B cell (primary cell): Measurements from ENCODE around the gene SMAP1. TPM values are rescaled to one million over a fixed set of nuclear protein-coding genes. Genes with fewer than 3 reads are reported as not detected.

ENCODE experiments used
- ATAC-seq: fragments of 200-7000 bp; cut with Tn5 transposase; one replicate; pipeline ENCODE4 v1.10.0; 2021; ENCODE audit warnings: low read depth, mild to moderate bottlenecking, moderate number of reproducible peaks, moderate library complexity
- CTCF ChIA-PET: fragments of 350-600 bp; sonication (Branson Sonifier 250); formaldehyde crosslinking; loops from one replicate; lab custom pipeline; 2021; ENCODE audit warnings: antibody characterized with exemption, inconsistent platforms; lab: Charles Lee
- POLR2A ChIA-PET: fragments of 350-600 bp; sonication (Branson Sonifier 250); formaldehyde crosslinking; loops from one replicate; lab custom pipeline; 2021; ENCODE audit warnings: antibody characterized with exemption; lab: Charles Lee
- DNase-seq: peaks from one replicate; pipeline ENCODE4 v3.0.0; 2013
- H2AFZ ChIP-seq: 2 replicates; pipeline ENCODE4 v1.6.1; 2012; ENCODE audit warnings: mild to moderate bottlenecking, low read depth, low read length; ENCODE audit not compliant: insufficient read depth, poor library complexity, severe bottlenecking
- H3K27ac ChIP-seq, 2 donors: 1 replicate in 1 of 2; 2 replicates in 1 of 2; pipeline ENCODE4 v1.5.1; 2012 to 2013; ENCODE audit warnings: low read length in 2 of 2, mild to moderate bottlenecking in 2 of 2, moderate library complexity in 1 of 2
- H3K27me3 ChIP-seq, 4 experiments: fragments of 200-600 bp in 1 of 4; sonication (generic) in 1 of 4; replicated peaks in 1 of 4; 1 replicate in 2 of 4; 2 replicates in 2 of 4; pipeline versions ENCODE4 v1.6.1 to v1.7.0; 2013 to 2016; ENCODE audit warnings: low read length in 3 of 4, mild to moderate bottlenecking in 2 of 4, mixed read lengths in 1 of 4, moderate library complexity in 1 of 4; ENCODE audit not compliant: insufficient read depth in 4 of 4, control insufficient read depth in 3 of 4; ENCODE audit errors: control extremely low read depth in 1 of 4
- H3K36me3 ChIP-seq, 2 experiments: replicated peaks in 1 of 2; 1 replicate in 1 of 2; 2 replicates in 1 of 2; pipeline versions ENCODE4 v1.6.1 to v1.7.1; 2013; ENCODE audit warnings: low read length in 1 of 2; ENCODE audit not compliant: insufficient read depth in 2 of 2, control insufficient read depth in 1 of 2; ENCODE audit errors: control extremely low read depth in 1 of 2, extremely low read depth in 1 of 2
- H3K4me1 ChIP-seq, 2 donors: fragments of 200-600 bp in 1 of 2; sonication (generic) in 1 of 2; 1 replicate in 1 of 2; 2 replicates in 1 of 2; pipeline versions ENCODE4 v1.5.1 to v1.6.1; 2013 to 2017; ENCODE audit warnings: low read length in 2 of 2; ENCODE audit not compliant: control insufficient read depth in 2 of 2, insufficient read depth in 2 of 2
- H3K4me2 ChIP-seq: replicated peaks from 2 replicates; pipeline ENCODE3; 2012; ENCODE audit warnings: mild to moderate bottlenecking, low read depth, low read length; ENCODE audit not compliant: poor library complexity, severe bottlenecking
- H3K4me3 ChIP-seq, 5 experiments: fragments of 200-600 bp in 1 of 5; sonication (generic) in 1 of 5; 1 replicate in 3 of 5; 2 replicates in 2 of 5; pipeline versions ENCODE4 v1.5.1 to v1.7.0; 2011 to 2016; ENCODE audit warnings: low read length in 4 of 5, mild to moderate bottlenecking in 4 of 5, low read depth in 2 of 5, control low read depth in 1 of 5, moderate library complexity in 1 of 5; ENCODE audit not compliant: insufficient read depth in 1 of 5; ENCODE audit errors: control extremely low read depth in 1 of 5, extremely low read depth in 1 of 5
- H3K79me2 ChIP-seq: fragments of 200-600 bp; sonication (generic); one replicate; pipeline ENCODE4 v1.6.0; 2016; ENCODE audit warnings: low read length; ENCODE audit not compliant: control insufficient read depth, insufficient read depth
- H3K9ac ChIP-seq: fragments of 200-600 bp; sonication (generic); 2 replicates; pipeline ENCODE4 v1.6.1; 2017; ENCODE audit warnings: mild to moderate bottlenecking, low read length, moderate library complexity
- H3K9me3 ChIP-seq, 3 donors: one replicate each; pipeline versions ENCODE4 v1.6.1 to v1.7.1; 2013; ENCODE audit warnings: low read length in 2 of 3; ENCODE audit not compliant: control insufficient read depth in 2 of 3, insufficient read depth in 1 of 3; ENCODE audit errors: control extremely low read depth in 1 of 3
- H4K20me1 ChIP-seq: 2 replicates; pipeline ENCODE4 v1.6.0; 2012; ENCODE audit warnings: mild to moderate bottlenecking, low read length; ENCODE audit not compliant: insufficient read depth, control insufficient read depth, poor library complexity, severe bottlenecking
- H3K27ac Mint-ChIP-seq: one replicate; pipeline ENCODE4 v1.8.0; 2021; ENCODE audit warnings: mixed read lengths
- H3K27me3 Mint-ChIP-seq: one replicate; pipeline ENCODE4 v1.8.0; 2021; ENCODE audit warnings: mixed read lengths
- H3K4me1 Mint-ChIP-seq: one replicate; pipeline ENCODE4 v1.8.0; 2021; ENCODE audit warnings: mixed read lengths
- H3K4me3 Mint-ChIP-seq: one replicate; pipeline ENCODE4 v1.8.0; 2021; ENCODE audit warnings: mixed read lengths
- H3K9me3 Mint-ChIP-seq: one replicate; pipeline ENCODE4 v1.8.0; 2022; ENCODE audit warnings: mixed read lengths; ENCODE audit not compliant: insufficient read depth
- EZH2 ChIP-seq: IDR thresholded peaks from 2 replicates; pipeline ENCODE4 v1.6.1; 2012; ENCODE audit warnings: borderline replicate concordance, low read depth, mild to moderate bottlenecking, moderate library complexity, low read length; ENCODE audit not compliant: insufficient read depth, poor library complexity, severe bottlenecking
- WGBS: methylation state at CpG from one replicate; pipeline ENCODE4 v1.1.5; 2013; ENCODE audit warnings: missing lambda C conversion rate; ENCODE audit not compliant: insufficient coverage; 5-methylcytosine and 5-hydroxymethylcytosine counted together
- intact Hi-C: fragments of 100-400 bp; cut with micrococcal nuclease; formaldehyde crosslinking; loops from one replicate; pipeline ENCODE4 v1.10.0; 2022
- polyA plus RNA-seq: library from polyadenylated mRNA; depleted of rRNA; stranded (reverse); fragments of >200 nt; gene quantifications from 2 replicates; pipeline ENCODE4 v1.2.3, GENCODE V29; 2012
- total RNA-seq, 2 donors: library from RNA; stranded (reverse); fragments of 120-200 nt in 1 of 2; gene quantifications; 1 replicate in 1 of 2; 2 replicates in 1 of 2; pipeline versions ENCODE4 v1.2.3 to v1.2.4, GENCODE V29; 2013 to 2022
- TF ChIP-seq, protein P1 (sequence below): fragments of 200-600 bp; IDR thresholded peaks from one replicate; pipeline ENCODE4 v1.8.0; 2022; ENCODE audit warnings: antibody characterized with exemption, mild to moderate bottlenecking

The SMAP1 gene
- total and polyA plus RNA-seq, 2 donors (not counting 1 experiment from before 2014, with no cell fraction given) = 11.0 to 21.7 TPM

DNA sequence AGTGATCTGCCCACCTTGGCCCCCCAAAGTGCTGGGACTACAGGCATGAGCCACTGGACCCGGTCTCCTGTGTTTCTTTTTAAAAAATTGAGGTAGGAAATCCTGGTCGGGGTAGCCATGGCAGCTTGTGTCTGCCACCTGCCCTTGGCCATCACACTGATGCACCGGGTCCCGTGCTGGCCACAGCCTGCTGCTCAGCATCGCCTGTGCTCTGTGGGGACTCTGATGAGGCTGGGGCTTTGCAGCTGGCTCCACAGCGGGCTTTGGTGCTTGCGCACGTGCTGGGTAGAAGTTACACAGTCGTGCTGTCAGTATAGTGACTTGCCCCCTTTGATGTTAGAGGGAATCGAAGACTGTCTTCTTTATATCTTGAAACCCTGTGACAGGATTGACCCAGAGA is 66.7 kb downstream of the SMAP1 start:
- Mint-ChIP-seq H3K9me3 (no peaks in the 10 kb centered on the region), H3K27ac (no peak overlapping the region), H3K4me1 (peaks cover 9% of the 10 kb centered on the region), H3K4me3 (no peak overlapping the region), H3K27me3 (no peaks in the 10 kb centered on the region)
- H3K27ac ChIP-seq = no peak overlapping the region
- no peaks in the 10 kb centered on the region for H4K20me1 ChIP-seq
- H3K27me3 ChIP-seq = no peaks in the 10 kb centered on the region
- no peak overlapping the region for H3K4me2 ChIP-seq
- peaks cover 9 to 10% of the 10 kb centered on the region in 2 experiments for H3K36me3 ChIP-seq
- POLR2A ChIA-PET = no interaction called here
- 98% methylated on average over 10 of the region's 10 CpGs for WGBS
- no peak for DNase-seq
- no peak overlapping the region for H3K4me3 ChIP-seq
- no peaks in the 10 kb centered on the region for H3K9me3 ChIP-seq
- no peaks in the 10 kb centered on the region for H3K79me2 ChIP-seq
- no peaks in the 10 kb centered on the region for H3K4me1 ChIP-seq
- intact Hi-C loops = no loop called here
- CTCF ChIA-PET = no interaction called here
- no peak overlapping the region for H2AFZ ChIP-seq
- TF ChIP-seq, protein P1, sequence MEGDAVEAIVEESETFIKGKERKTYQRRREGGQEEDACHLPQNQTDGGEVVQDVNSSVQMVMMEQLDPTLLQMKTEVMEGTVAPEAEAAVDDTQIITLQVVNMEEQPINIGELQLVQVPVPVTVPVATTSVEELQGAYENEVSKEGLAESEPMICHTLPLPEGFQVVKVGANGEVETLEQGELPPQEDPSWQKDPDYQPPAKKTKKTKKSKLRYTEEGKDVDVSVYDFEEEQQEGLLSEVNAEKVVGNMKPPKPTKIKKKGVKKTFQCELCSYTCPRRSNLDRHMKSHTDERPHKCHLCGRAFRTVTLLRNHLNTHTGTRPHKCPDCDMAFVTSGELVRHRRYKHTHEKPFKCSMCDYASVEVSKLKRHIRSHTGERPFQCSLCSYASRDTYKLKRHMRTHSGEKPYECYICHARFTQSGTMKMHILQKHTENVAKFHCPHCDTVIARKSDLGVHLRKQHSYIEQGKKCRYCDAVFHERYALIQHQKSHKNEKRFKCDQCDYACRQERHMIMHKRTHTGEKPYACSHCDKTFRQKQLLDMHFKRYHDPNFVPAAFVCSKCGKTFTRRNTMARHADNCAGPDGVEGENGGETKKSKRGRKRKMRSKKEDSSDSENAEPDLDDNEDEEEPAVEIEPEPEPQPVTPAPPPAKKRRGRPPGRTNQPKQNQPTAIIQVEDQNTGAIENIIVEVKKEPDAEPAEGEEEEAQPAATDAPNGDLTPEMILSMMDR = no peak
- TF ChIP-seq EZH2 = no peak
- no peak overlapping the region for H3K9ac ChIP-seq
- ATAC-seq = no peak

DNA sequence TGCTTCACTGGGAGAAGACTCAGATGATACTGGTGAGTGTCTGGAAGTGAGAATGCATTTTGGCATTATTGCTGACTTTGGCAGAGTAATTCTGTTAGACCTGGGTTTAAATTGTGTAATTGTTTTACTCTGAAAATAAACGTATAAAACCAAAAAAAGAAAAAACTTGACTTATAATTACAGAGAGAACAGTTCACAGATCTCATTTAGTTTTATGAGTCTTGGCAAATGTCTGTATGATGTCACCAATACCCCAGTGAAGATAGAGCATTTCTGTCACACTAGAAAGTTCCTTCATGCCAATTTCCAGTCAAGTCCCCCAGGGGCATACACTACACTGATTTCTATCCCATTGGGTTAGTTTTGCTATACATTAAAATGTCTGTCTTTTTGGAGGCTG is 67.3 kb downstream of the SMAP1 start:
- Mint-ChIP-seq H3K4me3 (no peak overlapping the region), H3K9me3 (no peaks in the 10 kb centered on the region), H3K27me3 (no peaks in the 10 kb centered on the region), H3K4me1 (peaks cover 4% of the 10 kb centered on the region), H3K27ac (no peak overlapping the region)
- peaks cover 9 to 10% of the 10 kb centered on the region in 2 experiments for H3K36me3 ChIP-seq
- no peak for ATAC-seq
- TF ChIP-seq, protein P1 = no peak
- no peak for TF ChIP-seq EZH2
- POLR2A ChIA-PET = no interaction called here
- H4K20me1 ChIP-seq = no peaks in the 10 kb centered on the region
- no CpG with 5 or more reads among the region's 1 CpG for WGBS
- CTCF ChIA-PET = no interaction called here
- no peak overlapping the region for H2AFZ ChIP-seq
- no peak overlapping the region for H3K9ac ChIP-seq
- no peaks in the 10 kb centered on the region for H3K27me3 ChIP-seq
- no peaks in the 10 kb centered on the region for H3K4me1 ChIP-seq
- H3K79me2 ChIP-seq = no peaks in the 10 kb centered on the region
- no peak overlapping the region for H3K27ac ChIP-seq
- no peak overlapping the region for H3K4me3 ChIP-seq
- intact Hi-C loops = no loop called here
- no peak for DNase-seq
- H3K9me3 ChIP-seq = no peaks in the 10 kb centered on the region
- no peak overlapping the region for H3K4me2 ChIP-seq
